Central memory CD8-positive, alpha-beta T cell (primary cell): ENCODE measurements around the gene SLC12A1.

Experiments
- ATAC-seq: fragments of 150-1000 bp; cut with Tn5 transposase; replicated peaks from 2 replicates; pipeline ENCODE4 v1.10.0; 2022; ENCODE audit warnings: mild to moderate bottlenecking, moderate FRiP score, moderate number of reproducible peaks; ENCODE audit not compliant: poor library complexity, severe bottlenecking; ENCODE audit errors: extremely low read depth
- DNase-seq, 2 donors: peaks; one replicate each; pipeline ENCODE4 v3.0.0; 2021; ENCODE audit warnings: low spot score in 2 of 2
- H3K27ac Mint-ChIP-seq: one replicate; pipeline ENCODE4 v1.8.0; 2022; ENCODE audit warnings: low read depth, mild to moderate bottlenecking, moderate library complexity, mixed read lengths
- H3K27me3 Mint-ChIP-seq: one replicate; pipeline ENCODE4 v1.8.0; 2022; ENCODE audit warnings: mixed read lengths
- H3K36me3 Mint-ChIP-seq: one replicate; pipeline ENCODE4 v1.8.0; 2022; ENCODE audit warnings: mild to moderate bottlenecking, moderate library complexity, mixed read lengths; ENCODE audit not compliant: insufficient read depth
- H3K4me1 Mint-ChIP-seq: one replicate; pipeline ENCODE4 v1.8.0; 2022; ENCODE audit warnings: mixed read lengths
- H3K4me3 Mint-ChIP-seq: one replicate; pipeline ENCODE4 v1.8.0; 2022; ENCODE audit warnings: mild to moderate bottlenecking, moderate library complexity, mixed read lengths
- H3K9me3 Mint-ChIP-seq: one replicate; pipeline ENCODE4 v1.8.0; 2022; ENCODE audit warnings: mixed read lengths

The SLC12A1 gene

DNA sequence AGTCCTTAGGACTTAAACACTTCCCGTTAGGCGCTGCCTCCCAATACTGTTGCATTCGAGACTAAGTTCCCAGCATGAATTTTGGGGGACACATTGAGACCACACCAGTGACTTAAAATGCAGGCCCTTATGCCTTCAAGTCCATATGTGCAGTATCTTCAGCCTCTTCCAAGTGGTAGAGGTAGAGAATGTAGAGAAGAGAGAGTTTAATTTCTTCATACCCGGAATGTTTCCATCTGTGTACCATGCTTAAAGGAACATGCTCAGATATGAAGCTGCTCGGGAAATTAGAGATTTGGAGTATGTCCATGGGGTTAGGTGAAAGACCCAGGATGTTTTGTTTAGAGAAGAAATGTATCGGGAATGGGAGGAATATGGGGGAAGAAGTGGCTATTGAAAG is 137.8 kb downstream of the SLC12A1 start:
- peaks cover 22% of the 10 kb centered on the region for H3K36me3 Mint-ChIP-seq
- H3K9me3 Mint-ChIP-seq, result no peaks in the 10 kb centered on the region
- H3K4me3 Mint-ChIP-seq, result no peak overlapping the region
- ATAC-seq (no peak), DNase-seq (no peak)
- H3K4me1 Mint-ChIP-seq, result no peaks in the 10 kb centered on the region
- H3K27me3 Mint-ChIP-seq, result no peaks in the 10 kb centered on the region
- H3K27ac Mint-ChIP-seq, result no peak overlapping the region

DNA sequence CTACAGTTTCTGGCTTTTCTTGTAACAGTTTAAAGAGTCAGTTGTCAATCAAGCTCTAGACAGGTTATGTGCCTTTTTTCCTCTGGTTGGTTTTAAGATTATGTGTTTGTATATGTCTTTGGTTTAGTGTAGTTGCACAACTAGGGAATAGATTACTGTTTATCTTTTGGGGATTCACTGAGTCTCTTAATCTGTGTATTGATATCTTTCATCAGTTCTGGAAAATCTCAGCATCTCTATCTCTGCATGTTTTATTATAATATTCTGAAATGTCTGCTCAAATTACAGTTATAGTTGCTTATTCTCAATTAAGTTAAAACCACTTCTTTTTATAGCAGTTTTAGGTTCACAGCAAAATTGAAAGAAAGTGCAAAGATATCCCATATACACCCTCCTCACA is 139.4 kb downstream of the SLC12A1 start:
- DNase-seq (no peak), ATAC-seq (no peak)
- Mint-ChIP-seq H3K4me3 (no peak overlapping the region), H3K36me3 (peaks cover 17% of the 10 kb centered on the region), H3K4me1 (no peaks in the 10 kb centered on the region), H3K9me3 (no peaks in the 10 kb centered on the region), H3K27me3 (no peaks in the 10 kb centered on the region), H3K27ac (no peak overlapping the region)

DNA sequence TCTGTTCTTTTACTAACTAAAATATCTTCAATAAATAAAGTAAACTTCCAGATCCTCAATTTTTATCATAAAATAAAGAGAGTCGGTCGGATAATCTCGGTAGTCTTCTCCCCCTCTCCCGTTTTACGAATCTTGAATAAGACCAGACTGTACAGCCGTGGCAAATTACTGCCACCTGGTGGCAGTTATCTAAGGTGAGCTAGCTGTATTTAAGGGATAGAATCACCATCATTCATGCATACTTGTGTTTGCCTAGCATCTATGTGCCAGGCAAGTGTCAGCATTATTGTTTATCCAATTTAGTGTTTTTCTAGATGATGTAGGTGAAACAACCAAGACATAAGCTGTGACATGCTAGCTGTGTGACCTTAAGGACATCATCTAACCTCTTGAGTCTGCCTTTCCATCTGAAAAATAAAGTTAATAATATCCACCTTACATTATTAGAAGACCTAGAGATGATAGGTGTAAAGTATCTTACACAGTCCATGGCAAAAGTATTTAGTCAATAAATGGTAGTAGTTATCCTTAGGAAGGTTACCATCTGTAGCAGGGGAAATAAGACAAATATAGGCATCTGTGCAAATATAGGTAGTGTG is 146.5 kb downstream of the SLC12A1 start:
- H3K4me3 Mint-ChIP-seq, result no peak overlapping the region
- ATAC-seq (peak; percentile 77), DNase-seq (peak; percentile 17 to 20)
- peaks cover 4% of the 10 kb centered on the region for H3K36me3 Mint-ChIP-seq
- H3K27ac Mint-ChIP-seq, result no peak overlapping the region
- no peaks in the 10 kb centered on the region for H3K4me1 Mint-ChIP-seq
- peaks cover 10% of the 10 kb centered on the region for H3K27me3 Mint-ChIP-seq
- H3K9me3 Mint-ChIP-seq, result no peaks in the 10 kb centered on the region
